NCI-H345 (cell line): ENCODE results near the gene ASPDH.
"Not testable (repeated sequence)": the region's sequence is repeated elsewhere in the genome, so short reads cannot be mapped to it uniquely, and the experiment has no call there.

Experiments
- DNase-seq: peaks from one replicate; lab custom pipeline; 2025; lab: John Stamatoyannopoulos, UW

The ASPDH gene

GRCh38 chr19:50478901-50479715, 34.6 kb downstream of the ASPDH start:
- DNase-seq = peak; percentile 3

- DNase-seq = no peak
Observed at GRCh38 chr19:50477751-50478515, 35.8 kb downstream of the ASPDH start.

GRCh38 chr19:50476907-50477238, 36.8 kb downstream of the ASPDH start:
- DNase-seq = no peak

GRCh38 chr19:50476224-50476906, 37.3 kb downstream of the ASPDH start, which contains the start of the genes EMC10 and GARIN5A:
Gene EMC10, plus strand, starts transcription at chr19:50476507. Its CDS starts 38 bp downstream, at chr19:50476545.
Gene GARIN5A, minus strand, starts transcription at chr19:50476848. Its CDS starts 460 bp downstream, at chr19:50476388.
- DNase-seq = peak; percentile 90

GRCh38 chr19:50475736-50476223, 37.9 kb downstream of the ASPDH start:
- DNase-seq = no peak

GRCh38 chr19:50475101-50475568, 38.6 kb downstream of the ASPDH start:
- no peak for DNase-seq

- not testable (repeated sequence) for DNase-seq
Observed at GRCh38 chr19:50473336-50473735, 40.4 kb downstream of the ASPDH start.

GRCh38 chr19:50468818-50469217, 44.9 kb downstream of the ASPDH start:
- no peak for DNase-seq

GRCh38 chr19:50467566-50467965, 46.1 kb downstream of the ASPDH start:
- no peak for DNase-seq

GRCh38 chr19:50466706-50467039, 47.0 kb downstream of the ASPDH start:
- DNase-seq = no peak

- DNase-seq = no peak
Observed at GRCh38 chr19:50465986-50466705, 47.6 kb downstream of the ASPDH start.

- DNase-seq = no peak
Observed at GRCh38 chr19:50465000-50465399, 48.7 kb downstream of the ASPDH start.

GRCh38 chr19:50464348-50464747, 49.4 kb downstream of the ASPDH start:
- DNase-seq = no peak

GRCh38 chr19:50462970-50463369, 50.7 kb downstream of the ASPDH start:
- DNase-seq = no peak
